Measurements from ENCODE around the gene MICALL2. TPM values are rescaled to one million over a fixed set of nuclear protein-coding genes. Genes with fewer than 3 reads are reported as not detected.

The MICALL2 gene
- polyA plus RNA-seq, 1 experiment, result 11.1 TPM

GRCh38 chr7:1425292-1426136, 33.8 kb downstream of the MICALL2 start:
- Histone ChIP-seq H3K4me3 (ENCODE audit: low read depth, low read length) (no peak overlapping the region), H3K36me3 (ENCODE audit: control insufficient read depth, insufficient read depth, low read length) (no peaks in the 10 kb centered on the region), H3K27me3 (ENCODE audit: control insufficient read depth, insufficient read depth, low read length) (peaks cover 14% of the 10 kb centered on the region)
- ChIA-PET POLR2A (no interaction called here), CTCF (interaction anchor here (0.9 kb wide), 1 partner anchor 48 kb away, joined by 3 read pairs; no protein-coding TSS in a partner anchor)
- TF ChIP-seq CTCF (IDR thresholded peaks at IDR 0.05; ENCODE audit: insufficient read depth, low read depth, low read length), result no peak
- DNase-seq (ENCODE audit: low read depth), result no peak

GRCh38 chr7:1424041-1424440, 35.2 kb downstream of the MICALL2 start:
- Histone ChIP-seq H3K27me3 (ENCODE audit: control insufficient read depth, insufficient read depth, low read length) (peaks cover 14% of the 10 kb centered on the region), H3K4me3 (ENCODE audit: low read depth, low read length) (no peak overlapping the region), H3K36me3 (ENCODE audit: control insufficient read depth, insufficient read depth, low read length) (no peaks in the 10 kb centered on the region)
- no peak for TF ChIP-seq CTCF (IDR thresholded peaks at IDR 0.05; ENCODE audit: insufficient read depth, low read depth, low read length)
- ChIA-PET CTCF (interaction anchor here (2.9 kb wide), 1 partner anchor 9 kb away, joined by 18 read pairs; no protein-coding TSS in a partner anchor), POLR2A (no interaction called here)
- no peak for DNase-seq (ENCODE audit: low read depth)

- Histone ChIP-seq H3K27me3 (ENCODE audit: control insufficient read depth, insufficient read depth, low read length) (peaks cover 14% of the 10 kb centered on the region), H3K4me3 (ENCODE audit: low read depth, low read length) (no peak overlapping the region), H3K36me3 (ENCODE audit: control insufficient read depth, insufficient read depth, low read length) (no peaks in the 10 kb centered on the region)
- DNase-seq (ENCODE audit: low read depth), result no peak
- ChIA-PET POLR2A (no interaction called here), CTCF (interaction anchor here (1.2 to 2.9 kb wide), 4 partner anchors 8 to 198 kb away, joined by 3 to 18 read pairs (median 4); no protein-coding TSS in a partner anchor)
- TF ChIP-seq CTCF (IDR thresholded peaks at IDR 0.05; ENCODE audit: insufficient read depth, low read depth, low read length), result no peak
These were observed 35.9 kb downstream of the MICALL2 start for GRCh38 chr7:1423264-1423811.

- DNase-seq (ENCODE audit: low read depth), result no peak
These were observed 36.6 kb downstream of the MICALL2 start for GRCh38 chr7:1422512-1423263.

More at GRCh38 chr7:1422512-1423263, 36.6 kb downstream of the MICALL2 start:
- Histone ChIP-seq H3K4me3 (ENCODE audit: low read depth, low read length) (no peak overlapping the region), H3K36me3 (ENCODE audit: control insufficient read depth, insufficient read depth, low read length) (no peaks in the 10 kb centered on the region), H3K27me3 (ENCODE audit: control insufficient read depth, insufficient read depth, low read length) (peaks cover 14% of the 10 kb centered on the region)
- ChIA-PET CTCF (interaction anchor here (1.2 to 2.9 kb wide), 4 partner anchors 8 to 198 kb away, joined by 3 to 18 read pairs (median 4); no protein-coding TSS in a partner anchor), POLR2A (no interaction called here)
- no peak for TF ChIP-seq CTCF (IDR thresholded peaks at IDR 0.05; ENCODE audit: insufficient read depth, low read depth, low read length)
